Right kidney (tissue), 1 donor: ENCODE measurements around the gene OSBPL10.

Experiments
- DNase-seq: peaks from one replicate; pipeline ENCODE4 v3.0.0-alpha.2; 2016

OSBPL10 gene

DNA sequence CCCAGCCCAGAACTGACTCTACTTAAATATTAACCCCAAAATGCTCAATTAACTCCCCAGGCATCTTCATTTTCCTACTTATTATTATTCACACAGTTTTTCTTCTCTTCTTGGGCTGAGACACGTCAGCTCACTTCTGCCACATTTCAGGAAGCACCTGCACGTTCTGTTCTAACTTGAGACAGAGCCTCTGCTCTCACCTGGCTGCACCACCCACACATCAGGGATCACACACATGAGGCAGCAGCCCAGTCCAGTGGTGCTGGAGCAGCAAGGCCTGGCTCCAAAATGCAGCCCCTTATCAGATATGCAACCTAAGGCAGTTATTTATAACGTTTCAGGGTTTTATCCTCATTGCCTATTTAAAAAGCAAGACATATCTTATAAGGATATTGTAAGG is 127.5 kb downstream of the OSBPL10 start:
- no peak for DNase-seq

DNA sequence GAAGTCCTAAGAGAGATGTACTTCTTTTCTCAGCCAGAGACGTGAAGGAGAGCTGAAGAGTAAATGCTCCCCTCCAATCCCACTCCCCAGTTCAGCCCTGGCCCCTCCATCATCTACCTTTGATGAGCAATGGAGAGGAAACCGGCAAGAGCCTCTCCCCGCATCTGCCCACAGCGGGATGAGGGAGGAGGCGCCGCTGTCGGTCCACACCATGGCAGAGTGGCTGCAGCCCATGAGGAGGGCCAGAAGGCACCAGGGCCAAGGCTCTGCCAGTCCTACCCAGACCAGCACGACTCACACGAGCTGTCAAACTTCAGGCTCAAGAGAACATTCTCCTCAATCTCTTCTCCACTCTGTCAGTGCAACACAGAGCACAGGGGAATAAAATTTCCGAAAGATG is 129.8 kb downstream of the OSBPL10 start:
- DNase-seq: no peak

- DNase-seq: no peak
These were observed 132.2 kb downstream of the OSBPL10 start for GRCh38 chr3:31848911-31849310.

DNA sequence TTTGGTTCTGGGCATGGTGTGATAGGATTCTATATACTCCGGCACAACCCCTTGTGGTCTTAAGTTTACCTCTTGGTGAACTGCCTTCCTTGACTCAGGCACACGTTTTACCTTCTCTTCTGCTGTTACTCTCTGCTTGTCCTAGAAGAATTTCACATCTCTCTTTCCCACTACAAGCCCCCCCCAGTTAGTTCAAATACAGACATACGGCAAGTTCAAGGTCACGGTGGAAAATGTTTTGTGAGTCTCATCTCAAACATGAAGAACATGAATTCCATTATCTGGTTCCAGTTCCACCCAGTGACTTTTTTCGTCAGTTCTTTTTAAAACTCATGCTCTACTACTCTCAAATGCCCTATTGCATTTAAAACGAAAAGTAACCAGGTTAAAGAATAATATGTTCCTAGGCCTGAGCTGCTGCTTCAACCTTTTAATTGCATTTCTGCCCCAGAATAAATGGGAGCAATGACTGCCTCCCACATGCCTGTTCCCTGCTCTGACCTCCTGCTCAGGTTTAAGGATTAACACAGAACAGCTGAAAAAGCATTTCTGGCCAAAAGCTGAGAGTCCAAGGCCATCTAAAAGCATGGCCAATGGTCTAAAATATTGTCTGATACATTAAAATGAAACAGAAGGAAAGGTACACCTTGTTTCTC is 132.8 kb downstream of the OSBPL10 start:
- DNase-seq: peak; percentile 22

DNA sequence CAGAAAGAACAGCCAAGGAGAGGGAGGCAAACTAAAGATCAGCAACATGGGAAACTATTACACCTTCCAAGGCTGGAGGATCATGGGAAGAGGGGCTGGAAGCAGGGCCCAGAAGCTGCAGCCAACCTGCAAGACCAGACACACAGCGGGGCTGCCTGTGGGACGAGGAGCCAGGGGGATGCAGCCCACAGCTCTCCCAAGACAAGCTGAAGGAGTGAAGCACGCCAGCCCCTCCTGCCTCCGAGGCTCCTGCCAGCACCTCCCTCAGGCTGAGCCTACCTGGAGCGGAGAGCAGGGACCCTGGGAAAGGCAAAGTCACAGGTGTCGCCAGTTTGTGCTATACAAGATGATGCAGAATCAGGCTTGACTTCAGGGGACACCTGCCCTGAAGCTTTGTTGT is 133.3 kb downstream of the OSBPL10 start:
- DNase-seq: peak; percentile 22

GRCh38 chr3:31841515-31841914 is 139.5 kb downstream of the OSBPL10 start:
- no peak for DNase-seq

DNA sequence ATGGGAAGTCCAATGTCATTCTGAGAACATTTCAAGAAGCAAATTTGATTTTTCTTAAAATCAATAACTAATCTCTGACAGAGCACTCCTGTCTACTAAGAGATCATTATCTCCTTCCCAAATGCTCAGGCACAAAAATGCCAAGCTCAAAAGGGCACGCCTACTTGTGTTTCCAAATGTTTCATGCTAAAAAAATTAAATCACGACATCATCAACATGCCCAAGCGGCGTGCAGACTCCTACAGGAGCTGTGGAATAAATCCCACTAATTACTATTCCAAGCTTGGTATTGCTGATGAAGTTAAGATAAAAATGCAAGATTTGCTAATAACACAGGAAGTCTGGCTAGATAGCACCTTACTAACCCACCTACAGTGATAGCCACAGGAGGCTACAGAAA is 140.8 kb downstream of the OSBPL10 start:
- DNase-seq: no peak

DNA sequence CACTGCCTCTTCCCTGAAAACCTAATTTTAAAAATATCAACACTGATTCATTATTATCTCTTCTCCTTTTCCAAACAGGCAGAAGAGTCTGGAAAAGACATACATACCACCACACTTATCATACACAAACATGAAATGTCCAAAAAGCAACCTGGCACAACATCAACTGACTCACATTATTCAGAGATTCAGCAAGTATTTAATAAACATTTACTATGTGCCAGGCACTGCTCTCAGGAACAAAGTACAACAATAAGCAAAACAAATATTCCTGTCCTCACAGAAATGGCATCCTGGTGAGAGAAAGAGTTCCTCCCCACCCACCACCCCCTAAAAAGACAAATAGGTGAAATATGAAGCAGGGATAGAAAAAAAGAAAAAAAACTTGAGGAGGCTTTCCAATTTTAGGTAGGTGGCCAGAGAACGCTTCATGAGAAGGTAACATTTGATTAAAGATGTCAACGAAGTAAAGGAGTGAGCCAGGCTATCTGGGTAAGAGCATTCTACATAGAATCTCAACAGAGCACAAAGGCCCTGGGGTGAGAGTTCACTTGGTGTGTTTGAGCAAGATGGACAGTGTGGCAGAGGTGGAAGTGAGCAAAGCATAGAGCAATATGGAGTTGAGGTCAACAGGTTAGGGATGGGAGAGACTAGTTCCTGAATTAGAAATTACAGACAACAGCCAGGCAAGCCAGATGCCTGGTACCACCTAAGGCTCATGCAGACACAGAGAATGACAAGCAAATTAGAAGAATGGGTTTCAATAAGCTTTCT is 141.7 kb downstream of the OSBPL10 start:
- DNase-seq: no peak

- DNase-seq: no peak
These were observed 144.7 kb downstream of the OSBPL10 start for GRCh38 chr3:31836131-31837075.

DNA sequence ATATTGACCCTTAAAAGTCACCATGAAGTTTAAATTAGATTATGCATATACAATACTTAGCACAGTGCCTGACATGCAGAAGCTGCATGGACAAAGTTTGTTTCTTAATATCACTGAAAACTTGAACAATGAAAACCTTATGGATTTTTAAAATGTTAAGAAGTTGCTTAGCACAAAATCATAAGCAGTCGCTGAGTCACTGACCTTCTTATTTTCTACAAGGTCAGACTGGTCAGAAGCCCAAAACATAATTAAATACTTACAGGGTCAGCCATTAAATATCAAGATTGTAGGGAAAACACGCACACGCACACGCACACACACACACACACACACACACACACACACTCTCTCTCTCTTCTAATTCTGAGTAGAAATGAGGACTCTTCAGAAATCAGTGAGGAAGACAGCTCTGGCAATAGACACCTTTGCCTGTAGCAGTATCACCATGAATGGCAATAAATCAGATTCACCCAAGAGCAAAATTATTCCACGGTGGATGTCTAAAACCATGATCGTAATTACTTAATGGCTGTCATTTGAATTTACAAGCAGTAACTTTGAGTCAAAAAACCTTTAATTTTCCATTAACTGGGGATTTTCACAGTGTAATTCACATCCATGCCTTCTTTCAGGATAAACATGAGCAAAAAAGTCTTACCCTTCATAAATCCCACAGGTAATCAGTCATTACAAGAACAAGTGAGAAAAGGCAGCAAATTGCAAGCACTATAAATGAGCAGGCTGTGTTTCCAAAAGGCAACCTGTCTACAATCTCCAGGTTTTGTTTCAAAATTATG is 147.5 kb downstream of the OSBPL10 start:
- no peak for DNase-seq

DNA sequence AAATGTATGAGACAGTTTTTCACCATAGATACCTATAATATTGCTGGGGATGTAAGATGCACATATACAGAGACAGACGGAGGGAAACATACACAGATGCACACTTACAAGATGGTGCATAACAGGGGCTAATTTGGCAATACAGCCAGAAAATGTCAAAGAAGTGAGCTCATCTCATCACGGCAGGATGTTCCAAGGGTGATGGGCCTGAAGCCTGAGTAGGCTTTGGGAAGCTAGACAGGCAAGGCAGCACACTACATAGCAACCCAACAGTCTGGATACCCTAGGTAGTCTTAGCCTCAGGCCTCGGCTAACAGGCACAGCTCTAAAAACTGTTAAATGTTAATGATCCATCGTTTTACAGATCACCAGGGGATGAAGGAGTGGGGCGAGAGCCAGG is 148.5 kb downstream of the OSBPL10 start:
- no peak for DNase-seq

GRCh38 chr3:31831591-31831990 is 149.5 kb downstream of the OSBPL10 start:
- DNase-seq: no peak

DNA sequence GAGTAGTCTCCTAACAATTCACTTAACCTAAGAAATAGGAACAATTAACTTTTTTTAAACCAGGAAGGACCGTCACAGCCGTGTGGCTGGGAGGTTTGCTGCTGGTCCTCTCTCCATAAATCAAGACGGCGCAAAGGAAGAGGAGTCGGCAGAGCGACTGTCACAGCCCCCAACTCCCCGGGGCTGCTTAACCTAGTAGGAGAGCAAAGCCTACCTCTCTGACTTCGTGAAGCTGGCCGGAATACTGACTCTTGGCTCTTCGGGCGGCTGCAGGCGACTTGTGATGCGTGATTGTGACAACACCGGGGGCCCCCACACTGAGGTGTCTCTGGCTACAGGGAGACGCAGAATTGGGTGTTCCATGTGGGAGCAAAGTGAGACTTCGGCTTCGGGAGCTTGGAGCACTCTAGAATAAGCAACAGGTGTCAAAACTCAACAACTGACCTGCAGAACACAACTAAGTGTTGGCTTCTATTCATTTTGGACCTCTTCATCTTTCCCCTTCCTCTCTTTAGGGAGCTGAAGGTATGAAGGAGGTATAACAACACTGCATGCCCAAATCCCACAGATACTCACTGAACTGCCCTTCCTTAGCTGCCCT is 151.1 kb downstream of the OSBPL10 start:
- DNase-seq: peak; percentile 21

GRCh38 chr3:31829010-31829409 is 152.1 kb downstream of the OSBPL10 start:
- DNase-seq: no peak

GRCh38 chr3:31828007-31828406 is 153.1 kb downstream of the OSBPL10 start:
- no peak for DNase-seq

DNA sequence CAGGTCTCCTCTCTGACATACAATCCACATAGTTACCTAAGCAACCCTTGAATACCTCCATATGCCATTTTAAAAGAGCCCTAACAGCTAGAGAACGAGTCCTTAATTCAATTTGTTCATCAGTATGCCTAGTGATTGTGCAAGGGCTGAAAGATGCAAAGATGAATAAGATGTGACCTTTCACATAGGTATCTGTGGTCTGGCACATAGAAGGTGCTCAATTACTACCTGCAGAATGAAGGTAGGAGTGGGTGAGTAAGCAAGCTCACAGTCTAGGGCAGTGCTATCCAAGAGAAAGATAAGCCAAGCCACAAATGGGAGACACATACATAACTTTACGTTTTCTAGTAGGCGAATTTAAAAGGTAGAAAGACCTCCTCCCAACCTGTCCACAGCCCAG is 157.9 kb downstream of the OSBPL10 start:
- DNase-seq: no peak

DNA sequence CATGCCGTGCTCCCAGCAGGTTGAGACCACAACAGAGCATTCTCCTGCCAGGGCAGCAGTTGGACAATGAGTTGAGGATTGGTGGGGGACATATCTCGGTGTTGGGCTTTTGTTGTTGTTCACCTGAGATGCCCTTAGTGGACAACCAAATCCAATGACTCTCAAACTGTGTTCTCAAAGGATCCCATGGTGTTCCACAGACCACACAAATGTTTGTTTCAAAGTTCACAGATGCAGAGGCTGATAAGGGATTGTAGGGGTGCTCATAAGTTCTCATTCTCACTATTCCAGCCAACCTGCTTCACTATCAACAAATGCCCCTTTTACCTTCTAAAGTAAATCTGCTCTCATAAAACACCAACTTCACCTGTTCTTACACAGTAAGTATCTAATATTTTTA is 159.9 kb downstream of the OSBPL10 start:
- no peak for DNase-seq

- DNase-seq: no peak
These were observed 161.6 kb downstream of the OSBPL10 start for GRCh38 chr3:31819441-31819840.

DNA sequence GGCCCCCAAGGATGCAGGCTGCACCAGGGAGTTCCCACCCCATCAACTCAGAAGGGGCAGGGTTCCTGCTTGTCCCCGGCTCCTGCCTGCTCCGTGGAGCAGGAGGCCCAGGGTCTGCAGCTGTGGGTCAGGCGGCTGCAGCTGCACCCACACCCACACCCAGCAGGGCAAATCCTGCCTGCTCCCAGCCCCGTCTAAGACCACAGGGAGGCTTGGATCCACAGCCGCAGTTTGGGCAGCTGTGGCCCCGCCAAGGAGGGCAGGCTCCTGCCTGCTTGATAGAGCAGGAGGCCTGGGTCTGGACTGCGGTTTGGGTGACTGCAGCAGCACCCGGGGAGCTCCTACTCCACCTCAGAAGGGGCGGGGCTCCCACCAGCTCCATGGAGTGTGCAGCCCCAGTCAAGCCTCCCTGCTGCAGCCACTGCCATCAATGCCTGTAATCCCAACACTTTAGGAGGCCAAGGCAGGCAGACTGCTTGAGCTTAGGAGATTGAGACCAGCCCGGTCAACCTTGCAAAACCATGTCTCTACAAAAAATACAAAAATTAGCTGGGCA is 163.6 kb downstream of the OSBPL10 start:
- no peak for DNase-seq

- no peak for DNase-seq
These were observed 165.2 kb downstream of the OSBPL10 start for GRCh38 chr3:31815631-31816440.
